ENCODE data around the gene CFAP77. TPM values are rescaled to one million over a fixed set of nuclear protein-coding genes. Genes with fewer than 3 reads are reported as not detected.

Gene CFAP77
- total RNA-seq, 2 experiments from 2014 or later: not detected

- H3K27ac Mint-ChIP-seq: no peak overlapping the region
- ChIA-PET POLR2A (interaction anchor here (0.5 to 0.7 kb wide), 2 partner anchors 91 to 238 kb away, joined by 5 to 8 read pairs; no protein-coding TSS in a partner anchor), CTCF (interaction anchor here (1.3 kb wide), 1 partner anchor 12 kb away, joined by 5 read pairs; no protein-coding TSS in a partner anchor)
- H3K9me3 Mint-ChIP-seq (ENCODE audit: low read depth): no peaks in the 10 kb centered on the region
- no peak for ATAC-seq
- H3K36me3 Mint-ChIP-seq (ENCODE audit: low read depth): no peaks in the 10 kb centered on the region
- no peak for DNase-seq
- peaks cover 26% of the 10 kb centered on the region for H3K27me3 Mint-ChIP-seq
- intact Hi-C loops (cut with DNase I, micrococcal nuclease): no loop called here
- H3K4me3 Mint-ChIP-seq: no peak overlapping the region
- no peaks in the 10 kb centered on the region for H3K4me1 Mint-ChIP-seq
Measured at GRCh38 chr9:132494857-132495256, 84.8 kb downstream of the CFAP77 start.

- Mint-ChIP-seq H3K36me3 (ENCODE audit: low read depth) (no peaks in the 10 kb centered on the region), H3K4me1 (no peaks in the 10 kb centered on the region), H3K27ac (no peak overlapping the region), H3K4me3 (no peak overlapping the region), H3K27me3 (peaks cover 11% of the 10 kb centered on the region), H3K9me3 (ENCODE audit: low read depth) (no peaks in the 10 kb centered on the region)
- ChIA-PET POLR2A (no interaction called here), CTCF (no interaction called here)
- DNase-seq: no peak
- ATAC-seq: no peak
- intact Hi-C loops (cut with DNase I, micrococcal nuclease): no loop called here
Measured at GRCh38 chr9:132497731-132498130, 87.7 kb downstream of the CFAP77 start.

GRCh38 chr9:132498531-132499210, 88.7 kb downstream of the CFAP77 start:
- no peaks in the 10 kb centered on the region for H3K36me3 Mint-ChIP-seq (ENCODE audit: low read depth)
- H3K4me1 Mint-ChIP-seq: no peaks in the 10 kb centered on the region
- ATAC-seq: no peak
- CTCF ChIA-PET: no interaction called here
- no peaks in the 10 kb centered on the region for H3K9me3 Mint-ChIP-seq (ENCODE audit: low read depth)
- H3K27me3 Mint-ChIP-seq: peaks cover 10% of the 10 kb centered on the region
- no peak overlapping the region for H3K27ac Mint-ChIP-seq
- DNase-seq: no peak
- no peak overlapping the region for H3K4me3 Mint-ChIP-seq
- intact Hi-C loops (cut with DNase I, micrococcal nuclease): no loop called here
- POLR2A ChIA-PET: no interaction called here

- CTCF ChIA-PET: interaction anchor here (0.6 kb wide), 1 partner anchor 8 kb away, joined by 3 read pairs; no protein-coding TSS in a partner anchor
- DNase-seq: no peak
- intact Hi-C loops (cut with DNase I, micrococcal nuclease): no loop called here
- H3K27me3 Mint-ChIP-seq: peaks cover 8% of the 10 kb centered on the region
- no peaks in the 10 kb centered on the region for H3K36me3 Mint-ChIP-seq (ENCODE audit: low read depth)
- H3K4me3 Mint-ChIP-seq: no peak overlapping the region
- H3K9me3 Mint-ChIP-seq (ENCODE audit: low read depth): no peaks in the 10 kb centered on the region
- H3K4me1 Mint-ChIP-seq: no peaks in the 10 kb centered on the region
- POLR2A ChIA-PET: no interaction called here
- ATAC-seq: no peak
- H3K27ac Mint-ChIP-seq: no peak overlapping the region
Measured at GRCh38 chr9:132499251-132499650, 89.2 kb downstream of the CFAP77 start.

GRCh38 chr9:132500193-132500592, 90.2 kb downstream of the CFAP77 start:
- no peaks in the 10 kb centered on the region for H3K9me3 Mint-ChIP-seq (ENCODE audit: low read depth)
- H3K4me1 Mint-ChIP-seq: no peaks in the 10 kb centered on the region
- H3K36me3 Mint-ChIP-seq (ENCODE audit: low read depth): no peaks in the 10 kb centered on the region
- no peak overlapping the region for H3K4me3 Mint-ChIP-seq
- intact Hi-C loops (cut with DNase I, micrococcal nuclease): no loop called here
- peaks cover 6% of the 10 kb centered on the region for H3K27me3 Mint-ChIP-seq
- ATAC-seq (no peak), DNase-seq (no peak)
- ChIA-PET POLR2A (no interaction called here), CTCF (interaction anchor here (0.6 to 1.0 kb wide), 3 partner anchors 12 to 470 kb away, joined by 3 to 4 read pairs (median 3); no protein-coding TSS in a partner anchor)
- no peak overlapping the region for H3K27ac Mint-ChIP-seq

GRCh38 chr9:132502480-132502879, 92.5 kb downstream of the CFAP77 start:
- peaks cover 1% of the 10 kb centered on the region for H3K4me1 Mint-ChIP-seq
- no peak overlapping the region for H3K27ac Mint-ChIP-seq
- no peaks in the 10 kb centered on the region for H3K9me3 Mint-ChIP-seq (ENCODE audit: low read depth)
- CTCF ChIA-PET: interaction anchor here (0.6 to 0.7 kb wide), 2 partner anchors 147 to 163 kb away, joined by 3 read pairs; no protein-coding TSS in a partner anchor
- DNase-seq (no peak), ATAC-seq (no peak)
- POLR2A ChIA-PET: no interaction called here
- intact Hi-C loops (cut with DNase I, micrococcal nuclease): no loop called here
- H3K4me3 Mint-ChIP-seq: no peak overlapping the region
- peaks cover 3% of the 10 kb centered on the region for H3K27me3 Mint-ChIP-seq
- H3K36me3 Mint-ChIP-seq (ENCODE audit: low read depth): no peaks in the 10 kb centered on the region

- H3K9me3 Mint-ChIP-seq (ENCODE audit: low read depth): no peaks in the 10 kb centered on the region
- DNase-seq (no peak), ATAC-seq (no peak)
- H3K36me3 Mint-ChIP-seq (ENCODE audit: low read depth): no peaks in the 10 kb centered on the region
- ChIA-PET CTCF (interaction anchor here (0.7 kb wide), 1 partner anchor 148 kb away, joined by 3 read pairs; no protein-coding TSS in a partner anchor), POLR2A (no interaction called here)
- no peak overlapping the region for H3K27ac Mint-ChIP-seq
- H3K4me1 Mint-ChIP-seq: peaks cover 3% of the 10 kb centered on the region
- intact Hi-C loops (cut with DNase I, micrococcal nuclease): no loop called here
- H3K4me3 Mint-ChIP-seq: no peak overlapping the region
- H3K27me3 Mint-ChIP-seq: peaks cover 3% of the 10 kb centered on the region
Measured at GRCh38 chr9:132503116-132503515, 93.1 kb downstream of the CFAP77 start.

GRCh38 chr9:132504488-132504887, 94.5 kb downstream of the CFAP77 start:
- Mint-ChIP-seq H3K27me3 (peaks cover 3% of the 10 kb centered on the region), H3K9me3 (ENCODE audit: low read depth) (no peaks in the 10 kb centered on the region)

GRCh38 chr9:132505991-132506655, 96.1 kb downstream of the CFAP77 start:
- intact Hi-C loops (cut with DNase I, micrococcal nuclease): loop anchor here in 1 of 2 experiments (5.0 kb wide), 2 partner anchors 71 to 94 kb away; partner anchors contain the start of gene CFAP77
- Mint-ChIP-seq H3K4me1 (peaks cover 3% of the 10 kb centered on the region), H3K36me3 (ENCODE audit: low read depth) (no peaks in the 10 kb centered on the region), H3K27me3 (peaks cover 3% of the 10 kb centered on the region), H3K27ac (no peak overlapping the region), H3K9me3 (ENCODE audit: low read depth) (no peaks in the 10 kb centered on the region), H3K4me3 (no peak overlapping the region)
- ChIA-PET POLR2A (no interaction called here), CTCF (interaction anchor here (0.6 to 2.1 kb wide), 6 partner anchors 18 to 260 kb away, joined by 3 to 14 read pairs (median 6); no protein-coding TSS in a partner anchor)
- ATAC-seq: no peak
- no peak for DNase-seq

More at GRCh38 chr9:132504488-132504887, 94.5 kb downstream of the CFAP77 start:
- ChIA-PET POLR2A (no interaction called here), CTCF (interaction anchor here (1.4 kb wide), 1 partner anchor 294 kb away, joined by 3 read pairs; no protein-coding TSS in a partner anchor)
- H3K36me3 Mint-ChIP-seq (ENCODE audit: low read depth): no peaks in the 10 kb centered on the region
- intact Hi-C loops (cut with DNase I, micrococcal nuclease): no loop called here
- H3K4me3 Mint-ChIP-seq: no peak overlapping the region
- H3K27ac Mint-ChIP-seq: no peak overlapping the region
- H3K4me1 Mint-ChIP-seq: peaks cover 3% of the 10 kb centered on the region
- DNase-seq: no peak
- no peak for ATAC-seq

- intact Hi-C loops (cut with DNase I, micrococcal nuclease): loop anchor here (1.0 to 5.0 kb wide), 6 partner anchors 68 to 465 kb away; partner anchors contain the start of gene CFAP77 (in 1 of the 2)
- H3K9me3 Mint-ChIP-seq (ENCODE audit: low read depth): no peaks in the 10 kb centered on the region
- H3K27me3 Mint-ChIP-seq: peaks cover 3% of the 10 kb centered on the region
Measured at GRCh38 chr9:132506977-132507669, 97.1 kb downstream of the CFAP77 start.

More at GRCh38 chr9:132506977-132507669, 97.1 kb downstream of the CFAP77 start:
- DNase-seq (no peak), ATAC-seq (no peak)
- POLR2A ChIA-PET: no interaction called here
- CTCF ChIA-PET: interaction anchor here (0.7 to 2.1 kb wide), 17 partner anchors 8 to 436 kb away, joined by 3 to 14 read pairs (median 3); no protein-coding TSS in a partner anchor
- Mint-ChIP-seq H3K4me3 (no peak overlapping the region), H3K36me3 (ENCODE audit: low read depth) (no peaks in the 10 kb centered on the region), H3K4me1 (peaks cover 3% of the 10 kb centered on the region), H3K27ac (no peak overlapping the region)
